ENCODE measurements around the gene STXBP4.

DNA sequence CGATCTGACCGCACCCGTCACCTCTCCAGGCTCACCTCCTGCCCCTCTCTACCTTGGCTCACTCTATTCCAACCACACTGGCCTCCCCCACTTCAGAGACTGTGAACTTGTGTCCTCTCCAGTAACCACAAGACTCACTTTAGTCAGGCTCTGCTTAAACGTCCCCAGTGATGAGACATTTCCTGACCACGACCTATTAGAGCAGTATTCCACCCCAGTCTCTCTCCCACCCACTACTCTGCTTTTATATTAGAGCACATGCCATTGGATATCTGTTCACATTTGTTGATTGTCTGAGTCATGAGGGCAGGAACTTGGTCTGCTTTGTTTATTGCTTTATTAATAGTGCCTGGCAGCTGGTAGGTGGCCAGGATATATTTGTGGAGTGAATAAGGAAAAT lies 20.2 kb upstream of the STXBP4 start:
- TF ChIP-seq, protein P1, sequence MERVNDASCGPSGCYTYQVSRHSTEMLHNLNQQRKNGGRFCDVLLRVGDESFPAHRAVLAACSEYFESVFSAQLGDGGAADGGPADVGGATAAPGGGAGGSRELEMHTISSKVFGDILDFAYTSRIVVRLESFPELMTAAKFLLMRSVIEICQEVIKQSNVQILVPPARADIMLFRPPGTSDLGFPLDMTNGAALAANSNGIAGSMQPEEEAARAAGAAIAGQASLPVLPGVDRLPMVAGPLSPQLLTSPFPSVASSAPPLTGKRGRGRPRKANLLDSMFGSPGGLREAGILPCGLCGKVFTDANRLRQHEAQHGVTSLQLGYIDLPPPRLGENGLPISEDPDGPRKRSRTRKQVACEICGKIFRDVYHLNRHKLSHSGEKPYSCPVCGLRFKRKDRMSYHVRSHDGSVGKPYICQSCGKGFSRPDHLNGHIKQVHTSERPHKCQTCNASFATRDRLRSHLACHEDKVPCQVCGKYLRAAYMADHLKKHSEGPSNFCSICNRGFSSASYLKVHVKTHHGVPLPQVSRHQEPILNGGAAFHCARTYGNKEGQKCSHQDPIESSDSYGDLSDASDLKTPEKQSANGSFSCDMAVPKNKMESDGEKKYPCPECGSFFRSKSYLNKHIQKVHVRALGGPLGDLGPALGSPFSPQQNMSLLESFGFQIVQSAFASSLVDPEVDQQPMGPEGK (CRISPR knock-in tag; IDR thresholded peaks at IDR 0.05; ENCODE audit: borderline replicate concordance): no peak
- TF ChIP-seq RARB (CRISPR knock-in tag; IDR thresholded peaks at IDR 0.05) (no peak), OSR1 (CRISPR knock-in tag; IDR thresholded peaks at IDR 0.05) (no peak), ZNF565 (CRISPR knock-in tag; conservative IDR thresholded peaks at IDR 0.05; ENCODE audit: low read depth) (no peak), BACH2 (CRISPR knock-in tag; IDR thresholded peaks at IDR 0.05; ENCODE audit: borderline replicate concordance) (no peak), CSDC2 (CRISPR knock-in tag; IDR thresholded peaks at IDR 0.05) (no peak), ZC3H10 (CRISPR knock-in tag; IDR thresholded peaks at IDR 0.05) (no peak), GLIS3 (CRISPR knock-in tag; IDR thresholded peaks at IDR 0.05) (no peak), ARNTL (CRISPR knock-in tag; IDR thresholded peaks at IDR 0.05; ENCODE audit: borderline replicate concordance, low read depth) (no peak)
- TF ChIP-seq, protein P2, sequence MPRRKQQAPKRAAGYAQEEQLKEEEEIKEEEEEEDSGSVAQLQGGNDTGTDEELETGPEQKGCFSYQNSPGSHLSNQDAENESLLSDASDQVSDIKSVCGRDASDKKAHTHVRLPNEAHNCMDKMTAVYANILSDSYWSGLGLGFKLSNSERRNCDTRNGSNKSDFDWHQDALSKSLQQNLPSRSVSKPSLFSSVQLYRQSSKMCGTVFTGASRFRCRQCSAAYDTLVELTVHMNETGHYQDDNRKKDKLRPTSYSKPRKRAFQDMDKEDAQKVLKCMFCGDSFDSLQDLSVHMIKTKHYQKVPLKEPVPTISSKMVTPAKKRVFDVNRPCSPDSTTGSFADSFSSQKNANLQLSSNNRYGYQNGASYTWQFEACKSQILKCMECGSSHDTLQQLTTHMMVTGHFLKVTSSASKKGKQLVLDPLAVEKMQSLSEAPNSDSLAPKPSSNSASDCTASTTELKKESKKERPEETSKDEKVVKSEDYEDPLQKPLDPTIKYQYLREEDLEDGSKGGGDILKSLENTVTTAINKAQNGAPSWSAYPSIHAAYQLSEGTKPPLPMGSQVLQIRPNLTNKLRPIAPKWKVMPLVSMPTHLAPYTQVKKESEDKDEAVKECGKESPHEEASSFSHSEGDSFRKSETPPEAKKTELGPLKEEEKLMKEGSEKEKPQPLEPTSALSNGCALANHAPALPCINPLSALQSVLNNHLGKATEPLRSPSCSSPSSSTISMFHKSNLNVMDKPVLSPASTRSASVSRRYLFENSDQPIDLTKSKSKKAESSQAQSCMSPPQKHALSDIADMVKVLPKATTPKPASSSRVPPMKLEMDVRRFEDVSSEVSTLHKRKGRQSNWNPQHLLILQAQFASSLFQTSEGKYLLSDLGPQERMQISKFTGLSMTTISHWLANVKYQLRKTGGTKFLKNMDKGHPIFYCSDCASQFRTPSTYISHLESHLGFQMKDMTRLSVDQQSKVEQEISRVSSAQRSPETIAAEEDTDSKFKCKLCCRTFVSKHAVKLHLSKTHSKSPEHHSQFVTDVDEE (CRISPR knock-in tag; IDR thresholded peaks at IDR 0.05): no peak
- TF ChIP-seq, protein P3, sequence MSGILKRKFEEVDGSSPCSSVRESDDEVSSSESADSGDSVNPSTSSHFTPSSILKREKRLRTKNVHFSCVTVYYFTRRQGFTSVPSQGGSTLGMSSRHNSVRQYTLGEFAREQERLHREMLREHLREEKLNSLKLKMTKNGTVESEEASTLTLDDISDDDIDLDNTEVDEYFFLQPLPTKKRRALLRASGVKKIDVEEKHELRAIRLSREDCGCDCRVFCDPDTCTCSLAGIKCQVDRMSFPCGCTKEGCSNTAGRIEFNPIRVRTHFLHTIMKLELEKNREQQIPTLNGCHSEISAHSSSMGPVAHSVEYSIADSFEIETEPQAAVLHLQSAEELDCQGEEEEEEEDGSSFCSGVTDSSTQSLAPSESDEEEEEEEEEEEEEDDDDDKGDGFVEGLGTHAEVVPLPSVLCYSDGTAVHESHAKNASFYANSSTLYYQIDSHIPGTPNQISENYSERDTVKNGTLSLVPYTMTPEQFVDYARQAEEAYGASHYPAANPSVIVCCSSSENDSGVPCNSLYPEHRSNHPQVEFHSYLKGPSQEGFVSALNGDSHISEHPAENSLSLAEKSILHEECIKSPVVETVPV (CRISPR knock-in tag; IDR thresholded peaks at IDR 0.05): no peak
- TF ChIP-seq, protein P4, sequence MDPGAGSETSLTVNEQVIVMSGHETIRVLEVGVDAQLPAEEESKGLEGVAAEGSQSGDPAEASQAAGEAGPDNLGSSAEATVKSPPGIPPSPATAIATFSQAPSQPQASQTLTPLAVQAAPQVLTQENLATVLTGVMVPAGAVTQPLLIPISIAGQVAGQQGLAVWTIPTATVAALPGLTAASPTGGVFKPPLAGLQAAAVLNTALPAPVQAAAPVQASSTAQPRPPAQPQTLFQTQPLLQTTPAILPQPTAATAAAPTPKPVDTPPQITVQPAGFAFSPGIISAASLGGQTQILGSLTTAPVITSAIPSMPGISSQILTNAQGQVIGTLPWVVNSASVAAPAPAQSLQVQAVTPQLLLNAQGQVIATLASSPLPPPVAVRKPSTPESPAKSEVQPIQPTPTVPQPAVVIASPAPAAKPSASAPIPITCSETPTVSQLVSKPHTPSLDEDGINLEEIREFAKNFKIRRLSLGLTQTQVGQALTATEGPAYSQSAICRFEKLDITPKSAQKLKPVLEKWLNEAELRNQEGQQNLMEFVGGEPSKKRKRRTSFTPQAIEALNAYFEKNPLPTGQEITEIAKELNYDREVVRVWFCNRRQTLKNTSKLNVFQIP (CRISPR knock-in tag; IDR thresholded peaks at IDR 0.05; ENCODE audit: borderline replicate concordance, low read depth): no peak
